ENCODE results near the gene PLXDC2.

DNA sequence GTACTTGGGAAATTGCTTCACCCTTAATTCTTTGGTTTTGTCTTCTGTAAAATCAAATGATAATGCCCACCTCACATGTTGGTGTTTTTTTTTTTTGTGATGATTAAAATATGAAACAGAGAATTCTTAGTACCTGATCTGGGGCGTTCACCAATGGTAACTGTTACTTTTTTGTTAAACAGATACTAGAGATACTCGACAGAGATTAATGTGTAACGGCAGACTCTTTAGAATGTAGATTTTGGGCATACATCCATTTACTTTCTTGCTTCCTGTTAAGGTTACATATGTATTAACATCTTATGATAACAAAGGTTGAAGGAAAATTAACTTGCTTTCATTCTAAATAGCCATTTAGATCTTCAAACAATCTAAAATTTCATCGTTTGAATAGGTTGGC lies 23.3 kb downstream of the PLXDC2 start:
- TF ChIP-seq, protein P1, sequence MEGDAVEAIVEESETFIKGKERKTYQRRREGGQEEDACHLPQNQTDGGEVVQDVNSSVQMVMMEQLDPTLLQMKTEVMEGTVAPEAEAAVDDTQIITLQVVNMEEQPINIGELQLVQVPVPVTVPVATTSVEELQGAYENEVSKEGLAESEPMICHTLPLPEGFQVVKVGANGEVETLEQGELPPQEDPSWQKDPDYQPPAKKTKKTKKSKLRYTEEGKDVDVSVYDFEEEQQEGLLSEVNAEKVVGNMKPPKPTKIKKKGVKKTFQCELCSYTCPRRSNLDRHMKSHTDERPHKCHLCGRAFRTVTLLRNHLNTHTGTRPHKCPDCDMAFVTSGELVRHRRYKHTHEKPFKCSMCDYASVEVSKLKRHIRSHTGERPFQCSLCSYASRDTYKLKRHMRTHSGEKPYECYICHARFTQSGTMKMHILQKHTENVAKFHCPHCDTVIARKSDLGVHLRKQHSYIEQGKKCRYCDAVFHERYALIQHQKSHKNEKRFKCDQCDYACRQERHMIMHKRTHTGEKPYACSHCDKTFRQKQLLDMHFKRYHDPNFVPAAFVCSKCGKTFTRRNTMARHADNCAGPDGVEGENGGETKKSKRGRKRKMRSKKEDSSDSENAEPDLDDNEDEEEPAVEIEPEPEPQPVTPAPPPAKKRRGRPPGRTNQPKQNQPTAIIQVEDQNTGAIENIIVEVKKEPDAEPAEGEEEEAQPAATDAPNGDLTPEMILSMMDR (IDR thresholded peaks at IDR 0.05; ENCODE audit: borderline replicate concordance, extremely low read depth, low read length, poor library complexity, severe bottlenecking): no peak
- no peak for TF ChIP-seq EZH2 (IDR thresholded peaks at IDR 0.05; ENCODE audit: borderline replicate concordance, low read depth, low read length, severe bottlenecking)

Data from DND-41 (cell line).